ENCODE measurements around the gene OR2W3.

OR2W3 gene

GRCh38 chr1:247895163-247895637 lies at the start of gene OR2W3:
TSS of gene OR2W3 (plus strand) at chr1:247895587. CDS start at chr1:247895587, 0 bp downstream.
- TF ChIP-seq POLR2A (IDR thresholded peaks at IDR 0.05; ENCODE audit: extremely low read depth, insufficient read length) (no peak), MYC (IDR thresholded peaks at IDR 0.05; ENCODE audit: low read depth, low read length) (no peak), CTCF (IDR thresholded peaks at IDR 0.05; ENCODE audit: low read depth, low read length) (no peak), MAX (IDR thresholded peaks at IDR 0.05; ENCODE audit: low read depth, low read length) (no peak)
- no peak for DNase-seq (ENCODE audit: low read depth)
- H3K4me3 ChIP-seq (ENCODE audit: low read depth, low read length): no peak within 1 kb of the TSS

- H3K4me3 ChIP-seq (ENCODE audit: low read depth, low read length): no peak overlapping the region
- DNase-seq (ENCODE audit: low read depth): no peak
- no peak for TF ChIP-seq MYC (IDR thresholded peaks at IDR 0.05; ENCODE audit: low read depth, low read length)
- TF ChIP-seq CTCF (IDR thresholded peaks at IDR 0.05; ENCODE audit: low read depth, low read length): no peak
- no peak for TF ChIP-seq POLR2A (IDR thresholded peaks at IDR 0.05; ENCODE audit: extremely low read depth, insufficient read length)
- TF ChIP-seq MAX (IDR thresholded peaks at IDR 0.05; ENCODE audit: low read depth, low read length): no peak
These were observed 49.7 kb upstream of the OR2W3 start for GRCh38 chr1:247845693-247846017.

GRCh38 chr1:247848346-247848745 lies 47.0 kb upstream of the OR2W3 start:
- H3K4me3 ChIP-seq (ENCODE audit: low read depth, low read length): no peak overlapping the region
- DNase-seq (ENCODE audit: low read depth): no peak
- TF ChIP-seq CTCF (IDR thresholded peaks at IDR 0.05; ENCODE audit: low read depth, low read length) (no peak), MYC (IDR thresholded peaks at IDR 0.05; ENCODE audit: low read depth, low read length) (no peak), MAX (IDR thresholded peaks at IDR 0.05; ENCODE audit: low read depth, low read length) (no peak), POLR2A (IDR thresholded peaks at IDR 0.05; ENCODE audit: extremely low read depth, insufficient read length) (no peak)

- no peak for DNase-seq (ENCODE audit: low read depth)
- TF ChIP-seq CTCF (IDR thresholded peaks at IDR 0.05; ENCODE audit: low read depth, low read length) (no peak), MAX (IDR thresholded peaks at IDR 0.05; ENCODE audit: low read depth, low read length) (no peak), POLR2A (IDR thresholded peaks at IDR 0.05; ENCODE audit: extremely low read depth, insufficient read length) (no peak), MYC (IDR thresholded peaks at IDR 0.05; ENCODE audit: low read depth, low read length) (no peak)
- H3K4me3 ChIP-seq (ENCODE audit: low read depth, low read length): no peak overlapping the region
These were observed 45.8 kb upstream of the OR2W3 start for GRCh38 chr1:247849616-247850015.

- no peak overlapping the region for H3K4me3 ChIP-seq (ENCODE audit: low read depth, low read length)
- TF ChIP-seq POLR2A (IDR thresholded peaks at IDR 0.05; ENCODE audit: extremely low read depth, insufficient read length): no peak
- no peak for TF ChIP-seq CTCF (IDR thresholded peaks at IDR 0.05; ENCODE audit: low read depth, low read length)
- no peak for TF ChIP-seq MYC (IDR thresholded peaks at IDR 0.05; ENCODE audit: low read depth, low read length)
- no peak for TF ChIP-seq MAX (IDR thresholded peaks at IDR 0.05; ENCODE audit: low read depth, low read length)
- peak; percentile 68 for DNase-seq (ENCODE audit: low read depth)
These were observed 40.4 kb upstream of the OR2W3 start for GRCh38 chr1:247854899-247855545.
